H1 (cell line): ENCODE measurements around the gene PREX1. TPM values are rescaled to one million over a fixed set of nuclear protein-coding genes. Genes with fewer than 3 reads are reported as not detected.

Source experiments
- CTCF ChIA-PET: fragments of 300-600 bp; sonication (Branson Sonifier 250); formaldehyde crosslinking; loops from one replicate; lab custom pipeline; 2021; ENCODE audit not compliant: partially characterized antibody; lab: Charles Lee
- POLR2A ChIA-PET: fragments of 300-600 bp; sonication (Branson Sonifier 250); formaldehyde crosslinking; loops from one replicate; lab custom pipeline; 2021; ENCODE audit warnings: inconsistent platforms; ENCODE audit not compliant: partially characterized antibody; lab: Charles Lee
- DNase-seq, 2 experiments: peaks; one replicate each; pipeline versions ENCODE4 v3.0.0 to v3.0.0-alpha.2; 2010 to 2022; ENCODE audit warnings: low spot score in 2 of 2, low read depth in 1 of 2, mixed read lengths in 1 of 2
- FAIRE-seq: peaks from 2 replicates; lab custom pipeline; 2011; peaks lifted over from hg19 to GRCh38; lab: Jason Lieb, UNC
- H2AFZ ChIP-seq: 2 replicates; pipeline ENCODE4 v1.8.1; 2012; ENCODE audit warnings: low read length, inconsistent platforms
- H2AK5ac ChIP-seq: 2 replicates; pipeline ENCODE4 v1.6.1; 2013; ENCODE audit warnings: low read depth, low read length
- H2BK120ac ChIP-seq: replicated peaks from 2 replicates; pipeline ENCODE3; 2013; ENCODE audit warnings: low read depth, low read length, inconsistent platforms
- H2BK12ac ChIP-seq: 2 replicates; pipeline ENCODE4 v1.6.1; 2013; ENCODE audit warnings: low read depth, low read length
- H2BK15ac ChIP-seq: 2 replicates; pipeline ENCODE4 v1.6.1; 2013; ENCODE audit warnings: low read length
- H2BK20ac ChIP-seq: 2 replicates; pipeline ENCODE4 v1.6.1; 2013; ENCODE audit warnings: low read length
- H2BK5ac ChIP-seq: 2 replicates; pipeline ENCODE4 v1.6.1; 2013; ENCODE audit warnings: low read depth, low read length
- H3K14ac ChIP-seq: 2 replicates; pipeline ENCODE4 v1.6.1; 2013; ENCODE audit warnings: inconsistent platforms; ENCODE audit not compliant: insufficient read length
- H3K18ac ChIP-seq: 2 replicates; pipeline ENCODE4 v1.6.1; 2013; ENCODE audit warnings: low read length; ENCODE audit errors: extremely low read depth
- H3K23ac ChIP-seq: 2 replicates; pipeline ENCODE4 v1.6.1; 2013; ENCODE audit warnings: inconsistent platforms; ENCODE audit not compliant: insufficient read length
- H3K23me2 ChIP-seq: 2 replicates; pipeline ENCODE4 v1.6.1; 2013; ENCODE audit warnings: low read depth, low read length
- H3K27ac ChIP-seq: 2 replicates; pipeline ENCODE4 v1.6.1; 2011; ENCODE audit warnings: low read depth, low read length, inconsistent platforms
- H3K27me3 ChIP-seq, 4 experiments: replicated peaks in 1 of 4; 1 replicate in 1 of 4; 2 replicates in 3 of 4; pipeline versions ENCODE4 v1.6.1 to v1.8.1; 2011 to 2013; ENCODE audit warnings: low read length in 3 of 4, mild to moderate bottlenecking in 3 of 4, inconsistent platforms in 2 of 4, mixed read lengths in 2 of 4, moderate library complexity in 1 of 4; ENCODE audit not compliant: control insufficient read depth in 3 of 4, insufficient read depth in 3 of 4; ENCODE audit errors: extremely low read depth in 1 of 4
- H3K36me3 ChIP-seq, 4 experiments: 2 replicates each; pipeline versions ENCODE4 v1.6.1 to v1.8.1; 2011 to 2013; ENCODE audit warnings: mild to moderate bottlenecking in 4 of 4, low read length in 3 of 4, moderate library complexity in 2 of 4, control low read depth in 1 of 4, inconsistent platforms in 1 of 4; ENCODE audit not compliant: insufficient read depth in 4 of 4, control insufficient read depth in 2 of 4
- H3K4ac ChIP-seq: replicated peaks from 2 replicates; pipeline ENCODE3; 2013; ENCODE audit warnings: low read length, low read depth, mixed read lengths, inconsistent platforms; ENCODE audit not compliant: insufficient read length
- H3K4me1 ChIP-seq, 4 experiments: replicated peaks in 1 of 4; 1 replicate in 1 of 4; 2 replicates in 3 of 4; pipeline versions ENCODE4 v1.6.1 to v1.8.1; 2011 to 2013; ENCODE audit warnings: low read length in 3 of 4, inconsistent platforms in 2 of 4, mixed read lengths in 1 of 4; ENCODE audit not compliant: insufficient read depth in 4 of 4, control insufficient read depth in 3 of 4
- H3K4me2 ChIP-seq, 2 experiments: 2 replicates each; pipeline versions ENCODE4 v1.6.1 to v1.8.1; 2011 to 2013; ENCODE audit warnings: low read depth in 2 of 2, low read length in 2 of 2, control low read depth in 1 of 2, inconsistent platforms in 1 of 2, mild to moderate bottlenecking in 1 of 2; ENCODE audit not compliant: insufficient read depth in 1 of 2
- H3K4me3 ChIP-seq, 4 experiments: fragments of 200-600, 300-600 bp in 1 of 4; sonication (generic), shearing (Covaris generic), sonication (Bioruptor Twin) in 1 of 4; 2 replicates each; pipeline versions ENCODE4 v1.5.1 to v1.8.1; 2011 to 2016; ENCODE audit warnings: low read length in 4 of 4, low read depth in 3 of 4, control low read depth in 2 of 4, inconsistent platforms in 2 of 4, mild to moderate bottlenecking in 2 of 4, mixed read lengths in 1 of 4, moderate library complexity in 1 of 4; ENCODE audit not compliant: insufficient read depth in 2 of 4; ENCODE audit errors: extremely low read depth in 1 of 4
- H3K56ac ChIP-seq: replicated peaks from 2 replicates; pipeline ENCODE3; 2013; ENCODE audit warnings: low read depth, mild to moderate bottlenecking, mixed read lengths, low read length, inconsistent platforms; ENCODE audit not compliant: insufficient read length
- H3K79me1 ChIP-seq: 2 replicates; pipeline ENCODE4 v1.6.1; 2013; ENCODE audit warnings: low read depth, low read length, control low read depth
- H3K79me2 ChIP-seq, 2 experiments: 2 replicates each; pipeline versions ENCODE4 v1.6.1 to v1.8.1; 2012 to 2013; ENCODE audit warnings: low read length in 2 of 2, mild to moderate bottlenecking in 2 of 2, inconsistent platforms in 1 of 2; ENCODE audit not compliant: insufficient read depth in 2 of 2, control insufficient read depth in 1 of 2
- H3K9ac ChIP-seq, 4 experiments: replicated peaks in 1 of 4; 1 replicate in 1 of 4; 2 replicates in 3 of 4; pipeline versions ENCODE4 v1.6.1 to v1.8.1; 2011 to 2013; ENCODE audit warnings: low read depth in 3 of 4, low read length in 3 of 4, control low read depth in 2 of 4, mild to moderate bottlenecking in 2 of 4, moderate library complexity in 2 of 4, inconsistent platforms in 1 of 4; ENCODE audit errors: extremely low read depth in 1 of 4
- H3K9me3 ChIP-seq, 2 experiments: 2 replicates each; pipeline versions ENCODE4 v1.6.1 to v1.8.1; 2012 to 2013; ENCODE audit warnings: mild to moderate bottlenecking in 2 of 2, moderate library complexity in 2 of 2, control low read depth in 1 of 2, inconsistent platforms in 1 of 2, low read depth in 1 of 2, low read length in 1 of 2, mixed read lengths in 1 of 2; ENCODE audit not compliant: insufficient read depth in 2 of 2
- H4K20me1 ChIP-seq, 2 experiments: replicated peaks in 1 of 2; 2 replicates each; pipeline versions ENCODE3 to v1.8.1; 2011 to 2013; ENCODE audit warnings: inconsistent platforms in 2 of 2, low read length in 2 of 2, mild to moderate bottlenecking in 1 of 2; ENCODE audit not compliant: insufficient read depth in 2 of 2, control insufficient read depth in 1 of 2
- H4K5ac ChIP-seq: 2 replicates; pipeline ENCODE4 v1.6.1; 2013; ENCODE audit warnings: low read length, low read depth, mixed read lengths, inconsistent platforms; ENCODE audit not compliant: insufficient read length
- H4K8ac ChIP-seq: 2 replicates; pipeline ENCODE4 v1.8.0; 2013; ENCODE audit warnings: mild to moderate bottlenecking, moderate library complexity, low read length, inconsistent platforms; ENCODE audit not compliant: insufficient read depth; ENCODE audit errors: extremely low read depth
- H4K91ac ChIP-seq: replicated peaks from 2 replicates; pipeline ENCODE3; 2013; ENCODE audit warnings: low read length, mixed read lengths, inconsistent platforms; ENCODE audit not compliant: insufficient read length
- ASH2L ChIP-seq: fragments of 200-600, 300-600 bp; sonication (generic); IDR thresholded peaks from one replicate; pipeline ENCODE4 v1.7.1; 2017; ENCODE audit warnings: low read length
- JUN ChIP-seq: IDR thresholded peaks from 2 replicates; pipeline ENCODE4 v1.6.1; 2011; ENCODE audit warnings: low read depth, mild to moderate bottlenecking, improper control_type of control experiment, low read length
- SUZ12 ChIP-seq: fragments of 200-600 bp; sonication (generic); IDR thresholded peaks from 2 replicates; pipeline ENCODE4 v1.6.1; 2012; ENCODE audit warnings: mild to moderate bottlenecking, inconsistent platforms, low read length, moderate library complexity, mixed read lengths
- WGBS, 2 experiments: shearing (Covaris generic) in 1 of 2; methylation state at CpG; one replicate each; pipeline versions ENCODE4 v1.1.6 to v1.1.7; 2013 to 2015; ENCODE audit warnings: low lambda C conversion rate in 2 of 2, mixed read lengths in 2 of 2, inconsistent platforms in 1 of 2, low coverage in 1 of 2, missing lambda C conversion rate in 1 of 2; ENCODE audit not compliant: insufficient replicate concordance in 2 of 2, insufficient coverage in 1 of 2, insufficient read length in 1 of 2; ENCODE audit errors: extremely low coverage in 1 of 2, missing lambda C conversion rate in 1 of 2; 5-methylcytosine and 5-hydroxymethylcytosine counted together
- polyA plus RNA-seq, 7 experiments: library from polyadenylated mRNA; depleted of rRNA in 3 of 7; stranded (reverse) in 5 of 7; unstranded in 2 of 7; fragments of >200 nt in 5 of 7; fragments of 200-250 nt in 2 of 7; gene quantifications; 1 replicate in 5 of 7; 2 replicates in 1 of 7; 4 replicates in 1 of 7; pipeline versions ENCODE4 v1.2.1 to v1.2.3, GENCODE V29; 2011 to 2013; ENCODE audit warnings: missing spikeins in 2 of 7, mixed read lengths in 2 of 7
- total RNA-seq: library from RNA; stranded (reverse); fragmentation: NEBNext Ultra II Directional; extraction: Animal tissue kit (Norgen Biotek cat#: 25700); gene quantifications from 2 replicates; pipeline ENCODE4 v1.2.1, GENCODE V29; 2021

PREX1 gene
- total and polyA plus RNA-seq, 2 of the 8 experiments (the other 6 are each of a cell fraction or from before 2014, with no cell fraction given): 10.7 to 12.8 TPM

DNA sequence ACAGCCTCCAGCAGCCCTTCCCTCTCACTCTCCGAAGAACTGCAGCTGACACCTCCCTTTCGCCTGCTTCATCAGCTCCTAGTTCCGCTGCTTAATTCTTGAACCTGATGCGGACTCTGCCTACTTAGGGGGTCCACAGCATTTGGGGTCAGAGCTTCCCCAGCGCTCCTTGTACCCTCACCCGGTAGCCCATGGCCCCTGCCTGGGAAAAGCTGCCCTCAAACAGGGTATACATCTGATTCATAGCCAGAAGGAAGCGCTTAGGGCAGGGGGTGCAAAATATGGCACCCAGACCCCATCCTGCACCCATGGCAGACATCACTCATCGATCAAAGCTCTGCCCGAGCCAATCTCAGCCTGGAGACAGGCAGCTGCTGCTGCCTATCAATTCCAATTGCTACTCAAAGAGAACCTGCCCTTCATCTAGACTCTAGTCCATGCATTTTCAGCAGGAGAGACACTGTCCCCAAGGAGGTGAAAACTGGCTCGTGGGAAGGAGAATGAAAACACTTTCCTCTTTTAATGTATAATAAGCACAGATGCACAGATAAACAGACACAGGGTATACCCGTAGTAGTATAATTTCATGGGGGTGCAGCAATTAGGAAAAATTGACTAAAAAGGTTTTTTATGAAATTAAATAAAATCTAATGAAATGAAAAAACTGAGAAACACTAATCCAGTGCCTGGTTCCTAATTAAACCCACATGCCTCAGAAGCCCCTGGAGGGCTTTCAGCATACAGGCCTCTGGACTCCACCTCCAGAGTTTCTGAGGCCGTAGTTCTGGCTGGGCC lies 194.8 kb downstream of the PREX1 start:
- Histone ChIP-seq H3K79me2 (no peaks in the 10 kb centered on the region), H3K9me3 (no peaks in the 10 kb centered on the region), H3K14ac (no peak overlapping the region), H2BK5ac (no peak overlapping the region), H2BK12ac (no peak overlapping the region), H2AFZ (no peak overlapping the region), H3K27me3 (no peaks in the 10 kb centered on the region), H3K9ac (no peak overlapping the region), H3K79me1 (no peaks in the 10 kb centered on the region), H3K18ac (no peak overlapping the region), H2BK120ac (no peak overlapping the region), H3K23ac (no peak overlapping the region), H4K91ac (no peak overlapping the region), H2BK15ac (no peak overlapping the region), H2AK5ac (no peak overlapping the region), H3K4me1 (peaks cover 0 to 6% (median 2%) of the 10 kb centered on the region in 4 experiments; a peak in 5 of 7 replicates), H4K8ac (no peak overlapping the region), H3K4me3 (no peak overlapping the region), H3K36me3 (no peaks in the 10 kb centered on the region), H3K56ac (no peak overlapping the region), H3K4ac (no peak overlapping the region), H3K4me2 (no peak overlapping the region), H3K27ac (no peak overlapping the region), H3K23me2 (peaks cover 4% of the 10 kb centered on the region), H4K5ac (no peak overlapping the region), H2BK20ac (no peak overlapping the region), H4K20me1 (peaks cover 0 to 2% of the 10 kb centered on the region in 2 experiments)
- CTCF ChIA-PET: interaction anchor here (0.6 to 1.3 kb wide), 4 partner anchors 10 to 272 kb away, joined by 3 to 8 read pairs (median 3); no protein-coding TSS in a partner anchor
- TF ChIP-seq JUN (no peak), SUZ12 (no peak), ASH2L (no peak)
- POLR2A ChIA-PET: interaction anchor here (0.6 kb wide), 1 partner anchor 558 kb away, joined by 3 read pairs; no protein-coding TSS in a partner anchor
- no peak for FAIRE-seq
- DNase-seq: no peak
- 82% methylated on average over 12 of the region's 12 CpGs; no CpG with 5 or more reads in 1 of the 2 experiments for WGBS, 2 experiments
